Naive thymus-derived CD4-positive, alpha-beta T cell (primary cell): ENCODE data around the gene CELF5. TPM values are rescaled to one million over a fixed set of nuclear protein-coding genes. Genes with fewer than 3 reads are reported as not detected.
"Not testable (repeated sequence)": the region's sequence is repeated elsewhere in the genome, so short reads cannot be mapped to it uniquely, and the experiment has no call there.

Experiments
- ATAC-seq: fragments of 150-1000 bp; cut with Tn5 transposase; 2 replicates; pipeline ENCODE4 v1.10.0; 2021; ENCODE audit warnings: mild to moderate bottlenecking, moderate library complexity
- CTCF ChIA-PET: fragments of 350-600 bp; sonication (Branson Sonifier 250); formaldehyde crosslinking; loops from one replicate; lab custom pipeline; 2021; ENCODE audit warnings: antibody characterized with exemption; lab: Charles Lee
- POLR2A ChIA-PET: fragments of 350-600 bp; sonication (Branson Sonifier 250); formaldehyde crosslinking; loops from one replicate; lab custom pipeline; 2021; ENCODE audit warnings: antibody characterized with exemption, inconsistent platforms; lab: Charles Lee
- DNase-seq, 9 donors: peaks; one replicate each; pipeline versions ENCODE4 v3.0.0 to v3.0.0-alpha.2; 2020 to 2022; ENCODE audit warnings: mixed read lengths in 1 of 9
- H3K27ac ChIP-seq: one replicate; pipeline ENCODE4 v1.7.0; 2013; ENCODE audit warnings: mild to moderate bottlenecking, low read depth, low read length, moderate library complexity
- H3K27me3 ChIP-seq, 2 donors: one replicate each; pipeline ENCODE4 v1.7.0; 2013; ENCODE audit warnings: low read length in 2 of 2, mild to moderate bottlenecking in 2 of 2, moderate library complexity in 2 of 2; ENCODE audit not compliant: control insufficient read depth in 2 of 2, insufficient read depth in 2 of 2
- H3K36me3 ChIP-seq, 3 experiments: 1 replicate in 2 of 3; 2 replicates in 1 of 3; pipeline ENCODE4 v1.7.0; 2013; ENCODE audit warnings: low read length in 3 of 3, mild to moderate bottlenecking in 3 of 3, moderate library complexity in 1 of 3; ENCODE audit not compliant: insufficient read depth in 3 of 3, control insufficient read depth in 2 of 3
- H3K4me1 ChIP-seq, 2 donors: one replicate each; pipeline ENCODE4 v1.7.0; 2013; ENCODE audit warnings: low read length in 2 of 2, mild to moderate bottlenecking in 2 of 2, moderate library complexity in 1 of 2; ENCODE audit not compliant: control insufficient read depth in 2 of 2, insufficient read depth in 2 of 2
- H3K4me3 ChIP-seq: 2 replicates; pipeline ENCODE4 v1.7.0; 2013; ENCODE audit warnings: mild to moderate bottlenecking, low read length
- H3K9me3 ChIP-seq, 3 experiments: 1 replicate in 2 of 3; 2 replicates in 1 of 3; pipeline ENCODE4 v1.7.0; 2013; ENCODE audit warnings: low read length in 3 of 3; ENCODE audit not compliant: control insufficient read depth in 2 of 3
- H3K27ac Mint-ChIP-seq, 9 donors: one replicate each; pipeline ENCODE4 v1.8.0; 2020 to 2022; ENCODE audit warnings: mixed read lengths in 9 of 9, mild to moderate bottlenecking in 8 of 9, moderate library complexity in 5 of 9, inconsistent platforms in 2 of 9
- H3K27me3 Mint-ChIP-seq, 5 donors: one replicate each; pipeline ENCODE4 v1.8.0; 2021 to 2022; ENCODE audit warnings: mixed read lengths in 5 of 5, mild to moderate bottlenecking in 1 of 5
- H3K36me3 Mint-ChIP-seq, 5 donors: one replicate each; pipeline ENCODE4 v1.8.0; 2020 to 2022; ENCODE audit warnings: mixed read lengths in 5 of 5, mild to moderate bottlenecking in 3 of 5, inconsistent platforms in 1 of 5
- H3K4me1 Mint-ChIP-seq, 7 donors: one replicate each; pipeline ENCODE4 v1.8.0; 2020 to 2022; ENCODE audit warnings: mixed read lengths in 7 of 7, mild to moderate bottlenecking in 3 of 7, inconsistent platforms in 1 of 7
- H3K4me3 Mint-ChIP-seq, 10 donors: one replicate each; pipeline ENCODE4 v1.8.0; 2020 to 2022; ENCODE audit warnings: mild to moderate bottlenecking in 10 of 10, mixed read lengths in 10 of 10, moderate library complexity in 6 of 10, inconsistent platforms in 2 of 10
- H3K9me3 Mint-ChIP-seq, 11 donors: one replicate each; pipeline ENCODE4 v1.8.0; 2020 to 2022; ENCODE audit warnings: mixed read lengths in 11 of 11, mild to moderate bottlenecking in 4 of 11, inconsistent platforms in 1 of 11, moderate library complexity in 1 of 11
- intact Hi-C, 2 donors: fragments of 100-400 bp; cut with micrococcal nuclease; formaldehyde crosslinking; loops; one replicate each; pipeline ENCODE4 v1.15.1; 2023
- polyA plus RNA-seq, 2 donors: library from polyadenylated mRNA; unstranded; fragments of 300-500 nt; fragmentation: Illumina TruSeq; gene quantifications; one replicate each; pipeline ENCODE4 v1.2.3, GENCODE V29; 2021
- total RNA-seq, 6 experiments: library from RNA in 5 of 6; stranded (reverse) in 5 of 6; gene quantifications; 1 replicate in 5 of 6; 2 replicates in 1 of 6; pipeline ENCODE4 v1.2.3 and lab custom pipeline; 2021 to 2026

Gene CELF5
- total and polyA plus RNA-seq, 7 experiments from 2014 or later: 0.16 to 0.27 (median 0.17) TPM; not detected in 2

DNA sequence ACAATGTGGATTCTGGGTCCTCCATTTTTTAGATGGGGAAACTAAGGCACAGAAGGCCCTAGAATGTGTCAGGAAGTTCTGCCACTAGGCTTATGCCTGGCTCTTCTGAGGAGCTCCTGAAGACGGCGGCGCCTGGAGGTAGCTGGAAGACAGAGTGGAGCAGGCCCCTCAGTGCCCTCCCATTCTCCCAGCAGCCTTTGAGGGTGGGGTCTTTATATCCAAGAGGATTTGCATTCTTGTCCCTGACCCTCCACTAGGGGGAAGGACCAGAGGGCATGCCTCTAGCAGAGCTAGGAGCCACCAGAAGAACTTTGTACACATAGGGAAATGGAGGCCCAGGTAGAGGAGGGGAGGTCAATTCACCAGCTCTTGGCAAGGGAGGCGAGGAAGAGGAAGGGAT, 9.4 kb downstream of the CELF5 start:
- Histone ChIP-seq H3K27ac (no peak overlapping the region), H3K27me3 (no peaks in the 10 kb centered on the region), H3K9me3 (no peaks in the 10 kb centered on the region), H3K4me1 (no peaks in the 10 kb centered on the region), H3K36me3 (no peaks in the 10 kb centered on the region), H3K4me3 (no peak overlapping the region)
- peaks cover 0 to 6% (median 0%) of the 10 kb centered on the region in 11 donors for H3K9me3 Mint-ChIP-seq
- H3K4me3 Mint-ChIP-seq: no peak overlapping the region
- H3K4me1 Mint-ChIP-seq: peaks cover 0 to 1% (median 0%) of the 10 kb centered on the region in 7 donors
- peak overlapping the region in 1 of 9 donors; percentile 80 for H3K27ac Mint-ChIP-seq
- ChIA-PET CTCF (no interaction called here), POLR2A (interaction anchor here (0.6 kb wide), 1 partner anchor 766 kb away, joined by 3 read pairs; no protein-coding TSS in a partner anchor)
- DNase-seq: no peak
- H3K27me3 Mint-ChIP-seq: peaks cover 10 to 22% (median 14%) of the 10 kb centered on the region in 5 donors
- H3K36me3 Mint-ChIP-seq: no peaks in the 10 kb centered on the region
- no peak for ATAC-seq
- intact Hi-C loops: no loop called here

DNA sequence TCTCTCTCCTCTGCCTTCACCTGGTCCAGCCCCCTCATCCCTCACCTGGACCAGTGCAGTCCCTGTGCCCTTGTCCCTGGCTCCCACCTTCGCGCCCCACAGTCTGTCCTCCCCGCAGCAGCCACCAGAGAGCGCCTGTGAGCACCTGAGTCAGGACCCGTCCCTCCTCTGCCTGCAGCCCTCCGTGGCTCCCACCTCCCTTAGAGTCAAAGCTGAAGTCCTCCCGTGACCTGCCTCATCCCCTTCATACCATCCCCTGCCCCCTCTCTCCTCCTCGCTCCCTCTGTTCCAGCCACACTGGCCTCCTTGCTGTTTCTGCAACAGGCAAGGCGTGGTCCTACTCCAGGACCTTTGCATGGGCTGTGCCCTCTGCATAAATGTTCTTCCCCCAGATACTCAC, 10.3 kb downstream of the CELF5 start:
- Mint-ChIP-seq H3K4me1 (peaks cover 0 to 1% (median 0%) of the 10 kb centered on the region in 7 donors), H3K36me3 (no peaks in the 10 kb centered on the region), H3K27me3 (peaks cover 3 to 17% (median 14%) of the 10 kb centered on the region in 5 donors), H3K4me3 (no peak overlapping the region), H3K27ac (no peak overlapping the region), H3K9me3 (peaks cover 0 to 6% (median 0%) of the 10 kb centered on the region in 11 donors)
- intact Hi-C loops: no loop called here
- Histone ChIP-seq H3K36me3 (no peaks in the 10 kb centered on the region), H3K27me3 (no peaks in the 10 kb centered on the region), H3K9me3 (no peaks in the 10 kb centered on the region), H3K27ac (no peak overlapping the region), H3K4me3 (no peak overlapping the region), H3K4me1 (no peaks in the 10 kb centered on the region)
- DNase-seq: no peak
- ChIA-PET CTCF (no interaction called here), POLR2A (interaction anchor here (0.7 kb wide), 1 partner anchor 20 kb away, joined by 3 read pairs; no protein-coding TSS in a partner anchor)
- no peak for ATAC-seq

DNA sequence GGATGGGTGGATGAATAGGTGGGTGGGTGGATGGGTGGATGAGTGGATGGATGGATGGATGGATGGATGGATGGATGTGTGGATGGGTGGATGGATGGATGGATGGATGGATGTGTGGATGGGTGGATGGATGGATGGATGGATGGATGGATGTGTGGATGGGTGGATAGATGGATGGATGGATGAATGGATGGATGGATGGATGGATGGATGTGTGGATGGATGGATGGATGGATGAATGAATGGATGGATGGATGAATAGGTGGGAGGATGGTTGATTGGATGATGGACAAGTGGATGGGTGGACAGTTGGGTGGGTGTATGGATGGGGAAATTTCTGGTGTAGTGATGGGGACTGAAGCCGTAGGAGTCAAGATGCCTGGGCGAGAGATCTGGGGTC, 11.1 kb downstream of the CELF5 start:
- H3K9me3 ChIP-seq, DNase-seq, H3K4me3 Mint-ChIP-seq, intact Hi-C loops, H3K4me1 Mint-ChIP-seq, H3K4me3 ChIP-seq, CTCF ChIA-PET, H3K36me3 Mint-ChIP-seq, ATAC-seq, H3K27me3 ChIP-seq, H3K27ac ChIP-seq, H3K36me3 ChIP-seq, H3K9me3 Mint-ChIP-seq, H3K4me1 ChIP-seq, H3K27ac Mint-ChIP-seq: not testable (repeated sequence)
- POLR2A ChIA-PET: interaction anchor here (0.7 kb wide), 1 partner anchor 20 kb away, joined by 3 read pairs; no protein-coding TSS in a partner anchor
- H3K27me3 Mint-ChIP-seq: peaks cover 3 to 19% (median 14%) of the 10 kb centered on the region in 5 donors

DNA sequence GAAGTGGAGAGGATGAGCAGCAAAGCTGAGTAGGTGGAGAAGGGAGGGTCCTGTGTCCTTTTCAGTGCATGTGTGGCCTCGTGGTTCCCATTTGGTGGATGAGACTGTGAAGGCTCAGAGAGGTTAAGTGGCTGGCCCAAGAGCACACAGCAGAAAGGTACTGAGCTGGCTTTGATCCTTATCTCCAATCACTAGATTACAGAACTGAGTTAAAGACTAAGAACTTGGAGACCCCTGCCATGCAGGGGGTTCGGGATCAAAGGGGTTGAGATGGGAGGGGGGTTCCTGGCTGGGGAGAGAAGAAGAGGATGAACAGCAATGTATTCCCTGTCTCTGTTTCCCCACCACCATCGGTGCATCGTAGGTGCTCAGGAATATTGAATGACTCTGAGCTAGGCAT, 11.8 kb downstream of the CELF5 start:
- no peak for DNase-seq
- CTCF ChIA-PET: no interaction called here
- Histone ChIP-seq H3K27ac (no peak overlapping the region), H3K36me3 (no peaks in the 10 kb centered on the region), H3K4me3 (no peak overlapping the region), H3K27me3 (no peaks in the 10 kb centered on the region), H3K4me1 (no peaks in the 10 kb centered on the region), H3K9me3 (no peaks in the 10 kb centered on the region)
- Mint-ChIP-seq H3K27me3 (peaks cover 3 to 19% (median 14%) of the 10 kb centered on the region in 5 donors), H3K9me3 (peaks cover 0 to 6% (median 0%) of the 10 kb centered on the region in 11 donors), H3K27ac (no peak overlapping the region), H3K4me1 (peaks cover 0 to 1% (median 0%) of the 10 kb centered on the region in 7 donors), H3K36me3 (no peaks in the 10 kb centered on the region), H3K4me3 (no peak overlapping the region)
- ATAC-seq: no peak
- POLR2A ChIA-PET: no interaction called here
- intact Hi-C loops: no loop called here

GRCh38 chr19:3238066-3238561, 13.7 kb downstream of the CELF5 start:
- H3K4me1 ChIP-seq: no peaks in the 10 kb centered on the region

GRCh38 chr19:3239367-3239766, 14.9 kb downstream of the CELF5 start:
- no peak overlapping the region for H3K4me3 Mint-ChIP-seq
- H3K4me1 Mint-ChIP-seq: no peaks in the 10 kb centered on the region
- H3K27me3 Mint-ChIP-seq: peaks cover 3 to 21% (median 5%) of the 10 kb centered on the region in 5 donors
- POLR2A ChIA-PET: no interaction called here
- H3K9me3 ChIP-seq: no peaks in the 10 kb centered on the region
- no peaks in the 10 kb centered on the region for H3K36me3 ChIP-seq
- ATAC-seq (no peak), DNase-seq (no peak)
- no peaks in the 10 kb centered on the region for H3K4me1 ChIP-seq
- peaks cover 0 to 4% (median 0%) of the 10 kb centered on the region in 11 donors for H3K9me3 Mint-ChIP-seq
- no peak overlapping the region for H3K4me3 ChIP-seq
- CTCF ChIA-PET: no interaction called here
- H3K36me3 Mint-ChIP-seq: no peaks in the 10 kb centered on the region
- no peak overlapping the region for H3K27ac Mint-ChIP-seq
- no peak overlapping the region for H3K27ac ChIP-seq
- intact Hi-C loops: no loop called here
- H3K27me3 ChIP-seq: no peaks in the 10 kb centered on the region

More at GRCh38 chr19:3238066-3238561, 13.7 kb downstream of the CELF5 start:
- no peaks in the 10 kb centered on the region for H3K9me3 ChIP-seq
- no peaks in the 10 kb centered on the region for H3K27me3 ChIP-seq
- DNase-seq (no peak), ATAC-seq (no peak)
- Mint-ChIP-seq H3K4me1 (peaks cover 0 to 1% (median 0%) of the 10 kb centered on the region in 7 donors), H3K36me3 (no peaks in the 10 kb centered on the region), H3K4me3 (no peak overlapping the region), H3K27ac (no peak overlapping the region), H3K9me3 (peaks cover 0 to 4% (median 0%) of the 10 kb centered on the region in 11 donors), H3K27me3 (peaks cover 3 to 25% (median 12%) of the 10 kb centered on the region in 5 donors)
- ChIA-PET POLR2A (no interaction called here), CTCF (no interaction called here)
- H3K36me3 ChIP-seq: no peaks in the 10 kb centered on the region
- H3K4me3 ChIP-seq: no peak overlapping the region
- no peak overlapping the region for H3K27ac ChIP-seq
- intact Hi-C loops: no loop called here
